Retinal pigment epithelial cell (primary cell): ENCODE data around the gene PPARD.

Source experiments
- DNase-seq: peaks from one replicate; pipeline ENCODE4 v3.0.0-alpha.2; 2010; ENCODE audit warnings: low read depth
- H3K4me3 ChIP-seq: 2 replicates; pipeline ENCODE4 v1.5.1; 2011; ENCODE audit warnings: mild to moderate bottlenecking, low read length, control low read depth, moderate library complexity
- TF ChIP-seq, protein P1 (sequence below): conservative IDR thresholded peaks from 2 replicates; pipeline ENCODE4 v1.5.1; 2011; ENCODE audit warnings: low read depth, low read length, control low read depth, inconsistent platforms

Gene PPARD

DNA sequence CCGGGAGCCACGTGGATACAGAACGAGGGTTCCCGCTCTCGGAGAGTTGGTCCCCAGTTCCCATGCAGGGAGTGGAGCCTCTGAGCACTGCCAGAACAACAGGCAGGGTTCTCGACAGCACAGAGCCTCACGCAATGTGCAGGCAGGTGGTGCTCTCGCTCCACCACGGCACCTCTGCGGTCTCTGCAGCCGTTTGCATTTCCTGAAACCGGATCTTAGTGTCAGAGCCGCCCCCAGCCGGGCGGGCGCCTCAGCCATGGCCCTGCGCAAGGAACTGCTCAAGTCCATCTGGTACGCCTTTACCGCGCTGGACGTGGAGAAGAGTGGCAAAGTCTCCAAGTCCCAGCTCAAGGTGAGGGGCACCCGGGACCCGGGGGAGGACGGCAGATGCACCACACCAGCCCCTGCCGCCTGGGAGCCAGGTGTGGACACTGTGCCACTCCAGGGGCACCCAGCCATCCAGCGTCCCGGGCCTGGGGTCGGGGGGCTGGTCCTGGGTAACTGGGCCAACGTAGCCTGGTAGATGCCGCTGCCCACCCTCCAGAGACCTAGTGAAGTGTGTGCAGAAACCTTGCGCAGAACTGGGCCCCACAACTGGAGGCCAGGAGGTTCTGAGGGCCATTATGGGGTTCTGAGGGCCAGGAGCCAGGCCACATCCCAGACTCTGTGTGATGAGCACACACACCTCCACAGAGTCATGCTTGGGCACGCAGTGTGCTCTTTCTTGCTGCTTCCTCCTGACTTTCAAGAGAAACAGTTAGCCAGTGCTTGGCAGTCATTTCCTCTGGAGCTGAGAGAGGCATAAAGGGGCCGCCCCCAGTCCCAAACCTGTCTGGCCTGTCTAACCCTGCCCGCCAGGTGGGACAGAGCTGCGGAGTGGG is 44.5 kb upstream of the PPARD start, which contains the start of gene DEF6:
DEF6 (plus strand) TSS at position 218 of the 881 bp plus-strand sequence; CDS start at position 257, 39 bp downstream.
- TF ChIP-seq, protein P1, sequence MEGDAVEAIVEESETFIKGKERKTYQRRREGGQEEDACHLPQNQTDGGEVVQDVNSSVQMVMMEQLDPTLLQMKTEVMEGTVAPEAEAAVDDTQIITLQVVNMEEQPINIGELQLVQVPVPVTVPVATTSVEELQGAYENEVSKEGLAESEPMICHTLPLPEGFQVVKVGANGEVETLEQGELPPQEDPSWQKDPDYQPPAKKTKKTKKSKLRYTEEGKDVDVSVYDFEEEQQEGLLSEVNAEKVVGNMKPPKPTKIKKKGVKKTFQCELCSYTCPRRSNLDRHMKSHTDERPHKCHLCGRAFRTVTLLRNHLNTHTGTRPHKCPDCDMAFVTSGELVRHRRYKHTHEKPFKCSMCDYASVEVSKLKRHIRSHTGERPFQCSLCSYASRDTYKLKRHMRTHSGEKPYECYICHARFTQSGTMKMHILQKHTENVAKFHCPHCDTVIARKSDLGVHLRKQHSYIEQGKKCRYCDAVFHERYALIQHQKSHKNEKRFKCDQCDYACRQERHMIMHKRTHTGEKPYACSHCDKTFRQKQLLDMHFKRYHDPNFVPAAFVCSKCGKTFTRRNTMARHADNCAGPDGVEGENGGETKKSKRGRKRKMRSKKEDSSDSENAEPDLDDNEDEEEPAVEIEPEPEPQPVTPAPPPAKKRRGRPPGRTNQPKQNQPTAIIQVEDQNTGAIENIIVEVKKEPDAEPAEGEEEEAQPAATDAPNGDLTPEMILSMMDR: peak; percentile 75
- DNase-seq: peak; percentile 34
- H3K4me3 ChIP-seq: no peak within 1 kb of the TSS

DNA sequence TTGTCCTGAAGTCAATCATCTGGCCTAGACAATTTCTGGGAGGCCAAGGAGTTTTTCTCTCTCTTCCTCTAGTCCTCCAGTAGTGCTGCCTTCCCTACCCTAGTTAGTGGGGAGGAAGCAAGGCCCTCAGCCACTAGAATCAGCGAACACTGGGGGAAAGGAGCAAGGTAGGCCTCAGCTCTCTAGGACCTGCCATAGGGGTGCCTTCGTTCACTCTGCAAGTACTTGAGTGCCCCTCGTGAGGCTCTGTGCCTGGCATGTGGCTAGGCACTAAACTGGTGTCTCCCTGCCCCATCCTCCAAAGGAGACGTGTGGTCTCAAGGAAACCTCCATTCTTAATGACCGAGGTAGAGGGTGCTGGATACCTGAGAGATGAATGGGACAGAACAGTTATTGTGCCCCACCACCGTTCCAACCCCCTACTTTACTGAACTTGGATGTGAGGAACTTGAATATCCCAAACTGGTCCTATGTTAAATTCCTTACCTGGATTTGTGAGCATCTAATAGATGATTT is 43.7 kb upstream of the PPARD start:
- DNase-seq: no peak
- no peak overlapping the region for H3K4me3 ChIP-seq
- TF ChIP-seq, protein P1: no peak

DNA sequence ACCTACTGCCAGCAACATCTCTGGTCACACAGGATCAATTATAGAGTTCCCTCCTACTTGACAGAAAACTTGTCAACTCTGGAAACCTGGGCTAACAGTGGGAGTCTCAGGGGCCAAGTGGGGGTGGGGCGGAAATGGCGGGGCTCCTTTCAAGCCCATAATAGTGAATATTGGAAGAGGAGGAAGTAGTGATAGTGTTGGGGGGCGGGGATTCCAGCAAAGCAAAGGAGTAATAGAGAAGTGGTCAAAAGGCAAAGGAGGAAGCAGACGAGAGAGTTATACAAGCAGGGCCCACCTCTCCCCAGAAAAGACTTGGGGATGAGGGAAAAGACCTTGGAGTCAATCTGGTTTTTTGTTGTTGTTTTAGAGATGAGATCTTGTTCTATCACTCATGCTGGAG is 42.7 kb upstream of the PPARD start:
- no peak overlapping the region for H3K4me3 ChIP-seq
- TF ChIP-seq, protein P1: no peak
- DNase-seq: no peak

- no peak overlapping the region for H3K4me3 ChIP-seq
- TF ChIP-seq, protein P1: no peak
- DNase-seq: no peak
Measured at GRCh38 chr6:35300848-35301247, 41.5 kb upstream of the PPARD start.

GRCh38 chr6:35302604-35303241 is 39.6 kb upstream of the PPARD start:
- no peak for DNase-seq
- TF ChIP-seq, protein P1: no peak
- H3K4me3 ChIP-seq: no peak overlapping the region

DNA sequence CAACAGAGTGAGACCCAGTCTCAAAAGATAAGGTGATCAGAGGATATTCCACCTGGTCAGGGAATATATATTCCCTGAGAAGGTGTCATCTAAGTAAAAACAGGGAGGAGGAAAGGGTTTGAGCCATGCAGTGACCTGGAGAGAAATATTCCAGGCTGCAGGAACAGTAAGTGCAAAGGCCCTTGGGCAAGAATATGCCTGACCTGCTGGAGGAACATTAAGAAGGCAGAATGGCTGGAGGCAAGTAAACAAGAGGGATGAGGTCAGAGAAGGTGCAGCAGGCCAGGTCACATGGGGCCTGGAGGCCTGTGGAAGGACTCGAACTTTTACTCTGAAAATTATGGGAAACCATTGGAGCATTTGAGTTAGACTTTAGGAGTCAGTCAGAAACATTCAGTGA is 38.1 kb upstream of the PPARD start:
- TF ChIP-seq, protein P1: no peak
- no peak for DNase-seq
- no peak overlapping the region for H3K4me3 ChIP-seq
